Caco-2 (cell line): Measurements from ENCODE around the gene LONRF3. TPM values are rescaled to one million over a fixed set of nuclear protein-coding genes. Genes with fewer than 3 reads are reported as not detected.

Source experiments
- BruUV-seq: library from RNA; stranded (reverse); fragments of 400-500 nt; replicated peaks from 2 replicates; lab custom pipeline; 2021; lab: Mats Ljungman, UMichigan
- CTCF ChIA-PET: fragments of 300-600 bp; sonication (Branson Sonifier 250); formaldehyde crosslinking; loops from one replicate; lab custom pipeline; 2022; ENCODE audit warnings: antibody characterized with exemption; lab: Charles Lee
- POLR2A ChIA-PET: fragments of 300-600 bp; sonication (Branson Sonifier 250); formaldehyde crosslinking; loops from one replicate; lab custom pipeline; 2022; ENCODE audit warnings: antibody characterized with exemption; lab: Charles Lee
- DNase-seq, 2 experiments: peaks; one replicate each; pipeline versions ENCODE4 v3.0.0 to v3.0.0-alpha.2; 2020 to 2022
- H3K27me3 ChIP-seq: replicated peaks from 2 replicates; pipeline ENCODE4 v1.6.0; 2011; ENCODE audit warnings: low read length; ENCODE audit not compliant: control insufficient read depth, insufficient read depth
- H3K36me3 ChIP-seq: 2 replicates; pipeline ENCODE4 v1.5.1; 2011; ENCODE audit warnings: low read length; ENCODE audit not compliant: control insufficient read depth, insufficient read depth
- H3K4me1 ChIP-seq: fragments of 250-450 bp; sonication (Bioruptor Pico); 2 replicates; pipeline ENCODE4 v1.5.1; 2020; ENCODE audit warnings: mild to moderate bottlenecking
- H3K4me3 ChIP-seq: 2 replicates; pipeline ENCODE4 v1.5.1; 2011; ENCODE audit warnings: low read depth, mild to moderate bottlenecking, control low read depth, low read length
- H3K9me3 ChIP-seq: fragments of 250-450 bp; sonication (Bioruptor Pico); 2 replicates; pipeline ENCODE4 v1.5.1; 2020; ENCODE audit warnings: mild to moderate bottlenecking, moderate library complexity
- H3K27ac Mint-ChIP-seq: one replicate; pipeline ENCODE4 v1.8.0; 2022; ENCODE audit warnings: mixed read lengths; ENCODE audit not compliant: unreplicated experiment
- H3K27me3 Mint-ChIP-seq: one replicate; pipeline ENCODE4 v1.8.0; 2022; ENCODE audit warnings: mixed read lengths; ENCODE audit not compliant: insufficient read depth, unreplicated experiment
- H3K36me3 Mint-ChIP-seq: one replicate; pipeline ENCODE4 v1.8.0; 2022; ENCODE audit warnings: mild to moderate bottlenecking, mixed read lengths; ENCODE audit not compliant: insufficient read depth, unreplicated experiment
- H3K4me1 Mint-ChIP-seq: one replicate; pipeline ENCODE4 v1.8.0; 2022; ENCODE audit warnings: low read depth, mixed read lengths; ENCODE audit not compliant: unreplicated experiment
- H3K4me3 Mint-ChIP-seq: one replicate; pipeline ENCODE4 v1.8.0; 2022; ENCODE audit warnings: mild to moderate bottlenecking, moderate library complexity, mixed read lengths; ENCODE audit not compliant: unreplicated experiment
- H3K9me3 Mint-ChIP-seq: one replicate; pipeline ENCODE4 v1.8.0; 2022; ENCODE audit warnings: mixed read lengths; ENCODE audit not compliant: unreplicated experiment
- intact Hi-C: fragments of 100-400 bp; cut with micrococcal nuclease; formaldehyde crosslinking; loops from one replicate; pipeline ENCODE4 v1.10.0; 2022; ENCODE audit not compliant: unreplicated experiment
- total RNA-seq: library from RNA; stranded (reverse); gene quantifications from 2 replicates; pipeline ENCODE4 v1.2.3, GENCODE V29; 2022
- TF ChIP-seq, protein P1 (sequence below), 2 experiments: fragments of 200-600 bp in 1 of 2; IDR thresholded peaks; 1 replicate in 1 of 2; 2 replicates in 1 of 2; pipeline versions ENCODE4 v1.5.1 to v1.8.0; 2011 to 2022; ENCODE audit warnings: antibody characterized with exemption in 1 of 2, control low read depth in 1 of 2, inconsistent platforms in 1 of 2, low read depth in 1 of 2, low read length in 1 of 2, mild to moderate bottlenecking in 1 of 2, moderate library complexity in 1 of 2; ENCODE audit not compliant: insufficient read depth in 1 of 2, severe bottlenecking in 1 of 2, unreplicated experiment in 1 of 2

LONRF3 gene
- total RNA-seq, 1 experiment from 2014 or later: 0.84 TPM

DNA sequence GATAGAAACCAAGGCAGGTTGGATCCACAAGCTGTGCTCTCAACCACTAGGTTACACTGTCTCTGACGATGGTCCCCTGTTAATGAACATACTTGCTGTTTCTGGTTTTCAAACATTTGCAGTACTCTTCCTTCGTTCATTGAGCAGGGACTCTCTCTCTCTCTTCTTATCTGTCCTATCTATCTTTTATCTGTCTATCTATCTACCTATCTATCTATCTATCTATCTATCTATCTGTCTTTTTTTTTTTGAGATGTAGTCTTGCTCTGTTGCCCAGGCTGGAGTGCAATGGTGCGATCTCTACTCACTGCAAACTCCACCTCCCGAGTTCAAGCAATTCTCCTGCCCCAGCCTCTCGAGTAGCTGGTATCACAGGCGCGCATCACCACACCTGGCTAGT is 89.0 kb downstream of the LONRF3 start:
- H3K27ac Mint-ChIP-seq: no peak overlapping the region
- intact Hi-C loops: no loop called here
- no peak overlapping the region for H3K4me3 Mint-ChIP-seq
- no TSS peak for BruUV-seq
- TF ChIP-seq, protein P1, sequence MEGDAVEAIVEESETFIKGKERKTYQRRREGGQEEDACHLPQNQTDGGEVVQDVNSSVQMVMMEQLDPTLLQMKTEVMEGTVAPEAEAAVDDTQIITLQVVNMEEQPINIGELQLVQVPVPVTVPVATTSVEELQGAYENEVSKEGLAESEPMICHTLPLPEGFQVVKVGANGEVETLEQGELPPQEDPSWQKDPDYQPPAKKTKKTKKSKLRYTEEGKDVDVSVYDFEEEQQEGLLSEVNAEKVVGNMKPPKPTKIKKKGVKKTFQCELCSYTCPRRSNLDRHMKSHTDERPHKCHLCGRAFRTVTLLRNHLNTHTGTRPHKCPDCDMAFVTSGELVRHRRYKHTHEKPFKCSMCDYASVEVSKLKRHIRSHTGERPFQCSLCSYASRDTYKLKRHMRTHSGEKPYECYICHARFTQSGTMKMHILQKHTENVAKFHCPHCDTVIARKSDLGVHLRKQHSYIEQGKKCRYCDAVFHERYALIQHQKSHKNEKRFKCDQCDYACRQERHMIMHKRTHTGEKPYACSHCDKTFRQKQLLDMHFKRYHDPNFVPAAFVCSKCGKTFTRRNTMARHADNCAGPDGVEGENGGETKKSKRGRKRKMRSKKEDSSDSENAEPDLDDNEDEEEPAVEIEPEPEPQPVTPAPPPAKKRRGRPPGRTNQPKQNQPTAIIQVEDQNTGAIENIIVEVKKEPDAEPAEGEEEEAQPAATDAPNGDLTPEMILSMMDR (IDR thresholded peaks at IDR 0.05; ENCODE audit: insufficient read depth in 1 of 2, low read depth in 1 of 2, low read length in 1 of 2, severe bottlenecking in 1 of 2, unreplicated experiment in 1 of 2): no peak
- no peak for DNase-seq
- ChIA-PET CTCF (no interaction called here), POLR2A (no interaction called here)
- no peaks in the 10 kb centered on the region for H3K36me3 Mint-ChIP-seq
- Histone ChIP-seq H3K9me3 (no peaks in the 10 kb centered on the region), H3K4me1 (no peaks in the 10 kb centered on the region), H3K27me3 (no peaks in the 10 kb centered on the region), H3K36me3 (no peaks in the 10 kb centered on the region), H3K4me3 (no peak overlapping the region)
- no peaks in the 10 kb centered on the region for H3K9me3 Mint-ChIP-seq
- H3K4me1 Mint-ChIP-seq: no peaks in the 10 kb centered on the region
- peaks cover 2% of the 10 kb centered on the region for H3K27me3 Mint-ChIP-seq

DNA sequence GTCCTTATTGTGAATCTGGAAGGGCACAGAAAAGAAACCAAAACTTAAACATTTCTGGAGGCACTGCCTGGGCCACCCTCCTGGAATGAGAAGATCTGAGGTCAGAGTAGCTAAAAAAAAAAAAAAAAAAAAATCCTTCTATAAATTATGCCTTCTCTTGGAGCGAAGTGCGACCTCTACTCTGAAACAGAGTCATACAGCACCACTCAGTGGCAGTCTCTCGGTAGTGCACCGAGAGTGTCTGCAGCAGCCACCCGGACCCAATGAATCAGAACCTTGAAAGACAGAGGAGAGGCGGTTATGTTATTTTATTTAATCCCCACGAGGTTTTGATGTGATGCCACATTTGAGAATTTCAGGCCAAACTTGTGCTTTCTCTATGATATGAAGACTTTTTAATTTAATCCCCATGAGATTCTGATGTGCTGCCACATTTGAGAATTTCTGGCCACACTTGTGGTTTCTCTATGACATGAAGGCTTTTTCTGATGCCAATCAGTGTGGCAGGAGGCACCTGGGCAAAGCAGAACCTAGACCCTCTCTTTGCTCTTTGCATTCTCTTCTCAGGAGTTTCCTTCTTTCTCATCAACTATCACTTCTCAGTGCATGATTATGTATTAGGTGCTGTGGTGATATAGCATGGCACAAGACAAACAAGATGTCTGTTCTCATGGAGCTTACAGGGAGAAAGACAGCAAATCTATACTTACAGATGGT is 92.8 kb downstream of the LONRF3 start:
- H3K27me3 Mint-ChIP-seq: peaks cover 2% of the 10 kb centered on the region
- intact Hi-C loops: loop anchor here (1.0 kb wide), 2 partner anchors 62 to 220 kb away; no protein-coding TSS in a partner anchor
- H3K36me3 Mint-ChIP-seq: no peaks in the 10 kb centered on the region
- TF ChIP-seq, protein P1 (IDR thresholded peaks at IDR 0.05; ENCODE audit: insufficient read depth in 1 of 2, low read depth in 1 of 2, low read length in 1 of 2, severe bottlenecking in 1 of 2, unreplicated experiment in 1 of 2): peak; percentile 44 to 67
- peak; percentile 35 to 52 for DNase-seq
- POLR2A ChIA-PET: no interaction called here
- Histone ChIP-seq H3K9me3 (no peaks in the 10 kb centered on the region), H3K4me3 (no peak overlapping the region), H3K27me3 (no peaks in the 10 kb centered on the region), H3K36me3 (no peaks in the 10 kb centered on the region), H3K4me1 (no peaks in the 10 kb centered on the region)
- H3K4me3 Mint-ChIP-seq: no peak overlapping the region
- no peaks in the 10 kb centered on the region for H3K4me1 Mint-ChIP-seq
- no peaks in the 10 kb centered on the region for H3K9me3 Mint-ChIP-seq
- CTCF ChIA-PET: interaction anchor here (0.9 kb wide), 2 partner anchors 220 to 228 kb away, joined by 3 to 11 read pairs; no protein-coding TSS in a partner anchor
- BruUV-seq: no TSS peak
- no peak overlapping the region for H3K27ac Mint-ChIP-seq

Other genes with a start within 250 kb of the LONRF3 start
- gene IL13RA1, start 247.0 kb upstream of the LONRF3 start, total RNA-seq: 33.2 and 33.4 TPM in 2 replicates
- 0.19 and 0.39 TPM in 2 replicates for gene ZCCHC12, start 150.8 kb upstream of the LONRF3 start, total RNA-seq
- gene CT47C1, start 98.4 kb downstream of the LONRF3 start, total RNA-seq: not detected in 2 replicates
- gene KIAA1210, start 153.2 kb downstream of the LONRF3 start, total RNA-seq: not detected in 2 replicates